RKO (cell line): ENCODE data around the gene SDC3.
A peak's percentile ranks its signal among the peaks of the same experiment; 100 is the strongest.

Source experiments
- DNase-seq: peaks from one replicate; pipeline ENCODE4 v3.0.0-alpha.2; 2016; ENCODE audit warnings: low spot score

Gene SDC3

DNA sequence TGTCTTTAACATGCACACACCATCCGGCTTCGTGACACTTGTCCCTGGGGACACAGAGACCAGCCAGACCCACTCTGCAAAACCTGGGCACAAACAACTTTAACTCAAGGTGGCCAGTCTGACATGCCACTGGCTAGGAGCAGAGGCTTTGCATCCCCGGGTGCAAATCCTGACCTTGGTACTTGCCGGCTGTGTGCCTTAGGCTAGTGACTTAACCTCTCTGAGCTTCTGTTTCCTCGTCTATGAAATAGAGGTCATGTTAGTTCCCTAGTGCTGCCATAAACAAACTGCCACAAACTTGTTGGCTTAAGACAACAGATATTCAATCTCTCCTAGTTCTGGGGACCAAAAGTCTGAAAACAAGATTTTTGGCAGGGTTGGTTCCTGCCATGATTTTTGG lies 60.4 kb downstream of the SDC3 start:
- DNase-seq: no peak

DNA sequence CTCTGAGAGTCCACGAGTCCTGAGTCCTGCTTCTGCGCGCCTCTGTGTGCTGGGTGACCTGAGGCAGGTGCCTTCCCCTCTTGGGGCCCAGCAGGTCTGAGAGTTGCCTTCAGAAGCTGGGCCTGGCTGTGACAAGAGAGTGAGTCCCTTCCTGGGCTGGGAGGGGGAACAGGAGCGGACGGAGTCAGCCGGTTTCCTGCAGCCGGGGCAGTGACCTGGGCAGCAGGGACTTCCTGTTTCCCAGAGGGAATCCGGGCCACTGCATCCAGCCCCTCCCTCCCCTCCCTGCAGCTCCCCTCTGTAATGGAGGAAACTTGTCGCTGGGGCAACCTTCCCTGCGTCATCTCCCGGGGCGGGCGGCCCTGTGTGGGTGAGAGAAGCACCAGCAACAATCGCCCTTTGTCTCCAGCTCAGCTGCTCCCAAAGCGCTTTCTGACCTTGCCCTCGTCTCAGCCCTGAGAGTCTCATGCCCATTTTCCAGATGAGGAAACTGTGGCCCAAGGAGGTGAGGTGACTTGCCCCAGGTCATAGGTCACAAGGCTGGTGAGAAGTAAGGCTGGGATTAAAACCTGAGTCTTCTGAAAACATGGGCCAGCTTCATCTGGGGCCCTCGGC lies 61.1 kb downstream of the SDC3 start:
- DNase-seq: peak; percentile 20

DNA sequence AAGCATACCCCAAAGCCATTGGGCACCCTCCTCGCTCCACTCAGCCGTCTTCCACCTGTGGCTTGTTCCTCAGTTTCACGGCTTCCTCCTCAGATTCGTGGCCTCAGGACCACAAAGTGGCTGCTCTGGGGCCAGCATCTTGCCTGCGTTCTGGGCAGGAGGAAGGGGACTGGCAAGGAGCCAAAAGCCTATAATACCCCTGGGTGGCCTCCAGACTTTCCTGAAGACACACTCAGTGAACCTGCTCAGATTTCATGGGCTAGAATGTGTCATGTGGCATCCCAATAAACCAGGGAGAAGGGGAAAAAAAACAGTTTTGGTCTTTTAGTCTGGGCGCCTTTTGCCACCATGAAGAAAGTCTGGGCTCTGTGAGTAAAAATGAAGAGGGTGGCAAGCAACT lies 62.0 kb downstream of the SDC3 start:
- no peak for DNase-seq

DNA sequence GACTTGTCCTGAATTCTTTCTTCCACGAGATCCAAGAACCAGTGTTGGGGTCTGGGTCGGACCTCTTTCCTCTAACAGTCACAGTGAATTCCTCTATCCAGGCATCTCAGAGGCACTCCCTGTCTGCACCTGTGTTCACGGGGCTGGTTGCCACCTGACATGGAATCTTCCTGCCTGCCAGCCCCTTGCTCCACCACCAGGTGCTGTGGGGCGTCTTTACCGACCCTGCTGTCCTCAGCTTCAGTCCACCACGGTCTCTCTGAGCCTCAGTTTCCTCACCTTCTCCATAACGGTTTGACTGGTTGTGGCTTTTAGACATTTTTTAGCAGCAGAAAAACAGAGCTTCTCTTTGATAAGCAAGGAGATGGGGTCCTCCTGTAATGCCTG lies 62.7 kb downstream of the SDC3 start:
- DNase-seq: no peak

DNA sequence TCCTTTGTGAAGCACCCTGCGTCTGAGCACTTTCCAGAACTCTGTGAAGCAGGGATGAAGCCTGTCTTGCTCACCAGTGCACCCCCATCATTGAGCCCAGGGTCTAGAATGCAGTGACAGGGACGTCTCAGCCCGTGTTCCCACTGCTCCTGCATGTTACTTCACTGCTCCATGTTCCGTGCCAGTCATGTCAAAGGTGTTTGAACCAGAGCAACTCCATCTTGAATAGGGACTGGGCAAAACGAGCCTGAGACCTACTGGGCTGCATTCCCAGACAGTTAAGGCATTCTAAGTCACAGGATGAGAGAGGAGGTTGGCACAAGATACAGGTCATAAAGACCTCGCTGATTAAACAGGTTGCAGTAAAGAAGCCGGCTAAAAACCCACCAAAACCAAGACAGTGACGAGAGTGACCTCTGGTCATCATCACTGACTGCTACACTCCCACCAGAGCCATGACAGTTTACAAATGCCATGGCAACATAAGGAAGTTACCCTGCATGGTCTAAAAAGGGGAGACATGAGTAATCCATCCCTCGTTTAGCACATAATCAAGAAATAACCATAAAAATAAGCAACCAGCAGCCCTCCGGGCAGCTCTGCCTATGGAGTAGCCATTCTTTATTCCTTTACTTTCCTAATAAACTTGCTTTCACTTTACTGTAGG lies 63.2 kb downstream of the SDC3 start:
- DNase-seq: no peak

DNA sequence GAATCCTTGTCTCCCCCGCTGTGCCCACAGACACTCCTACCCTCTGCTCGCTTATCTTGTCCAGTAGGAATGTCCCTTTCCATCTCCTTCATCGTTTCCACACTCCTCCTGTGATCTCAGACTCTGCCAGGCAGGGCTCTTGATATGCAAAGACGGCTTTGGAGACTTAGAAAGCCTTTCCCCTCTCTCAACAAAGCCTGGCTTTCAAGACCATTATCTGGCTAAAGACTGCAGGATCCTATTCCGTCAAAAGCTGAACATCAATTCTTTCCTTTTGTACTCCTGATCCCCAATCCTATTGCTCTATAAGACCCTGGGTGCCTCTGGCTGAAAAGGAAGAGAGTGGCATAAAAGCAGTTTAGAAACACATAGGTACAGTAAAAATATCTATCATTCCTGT lies 63.9 kb downstream of the SDC3 start:
- DNase-seq: no peak

DNA sequence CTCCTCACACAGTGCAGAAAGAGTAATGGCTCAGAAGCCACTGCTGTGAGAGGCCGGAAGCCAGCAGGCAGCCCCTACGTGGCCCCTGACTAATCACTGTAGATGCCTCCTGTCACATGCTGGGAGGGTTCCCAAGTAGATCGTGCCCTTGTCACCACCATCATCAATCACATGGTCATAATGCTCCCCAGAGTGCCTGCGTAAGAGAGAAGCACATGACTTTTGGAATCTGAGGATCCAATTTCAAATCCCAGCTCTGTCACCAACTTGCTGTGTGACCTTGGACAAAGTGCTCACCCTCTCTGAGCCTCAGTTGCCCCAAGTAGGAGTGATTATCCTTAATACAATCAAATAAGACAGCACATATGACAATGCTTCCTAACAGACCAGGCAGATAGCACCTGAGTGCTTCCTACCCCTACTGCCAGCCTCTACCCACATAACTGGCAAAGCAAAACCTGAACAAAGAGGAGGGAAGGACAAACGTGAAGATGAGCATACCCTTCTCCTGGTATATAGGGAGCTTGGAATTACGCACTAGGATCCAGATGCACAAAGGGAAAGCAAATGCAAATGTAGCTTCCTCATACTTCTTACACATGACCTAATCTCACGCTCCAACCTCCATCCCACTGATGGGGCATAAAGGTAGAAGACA lies 65.7 kb downstream of the SDC3 start:
- peak; percentile 11 for DNase-seq

DNA sequence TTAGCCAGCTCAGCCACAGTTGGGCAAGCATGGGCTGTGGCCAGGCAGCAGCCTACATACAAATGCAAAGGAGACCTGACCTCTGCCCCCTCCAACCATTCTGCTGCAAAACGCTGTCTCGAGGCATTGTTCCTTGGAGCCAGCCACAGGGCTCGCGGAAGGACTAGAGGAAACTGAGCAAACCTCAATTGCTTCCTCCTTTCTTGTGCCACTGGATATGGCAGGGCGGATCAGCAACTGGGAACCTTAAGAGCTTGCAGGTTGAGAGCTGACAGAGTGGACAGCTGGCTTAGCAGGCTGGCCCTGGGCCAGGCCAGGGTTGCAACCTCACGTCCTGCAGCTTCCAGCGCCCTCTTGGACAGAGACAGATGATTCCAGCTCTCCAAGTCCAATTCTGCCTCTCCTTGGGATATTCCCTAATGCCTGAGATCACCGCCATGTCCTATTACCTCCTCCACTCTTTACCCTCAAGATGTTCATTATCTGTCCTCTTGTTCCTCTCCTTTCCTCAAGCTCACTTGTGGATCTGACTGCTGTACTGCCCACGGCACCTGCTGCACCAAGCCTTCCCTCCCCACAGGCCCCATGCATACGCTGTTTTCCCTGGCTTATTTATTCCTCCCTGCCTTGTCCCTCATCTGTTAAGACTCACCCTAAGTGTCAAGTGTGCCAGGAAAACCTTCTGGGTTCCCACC lies 67.5 kb downstream of the SDC3 start:
- no peak for DNase-seq

DNA sequence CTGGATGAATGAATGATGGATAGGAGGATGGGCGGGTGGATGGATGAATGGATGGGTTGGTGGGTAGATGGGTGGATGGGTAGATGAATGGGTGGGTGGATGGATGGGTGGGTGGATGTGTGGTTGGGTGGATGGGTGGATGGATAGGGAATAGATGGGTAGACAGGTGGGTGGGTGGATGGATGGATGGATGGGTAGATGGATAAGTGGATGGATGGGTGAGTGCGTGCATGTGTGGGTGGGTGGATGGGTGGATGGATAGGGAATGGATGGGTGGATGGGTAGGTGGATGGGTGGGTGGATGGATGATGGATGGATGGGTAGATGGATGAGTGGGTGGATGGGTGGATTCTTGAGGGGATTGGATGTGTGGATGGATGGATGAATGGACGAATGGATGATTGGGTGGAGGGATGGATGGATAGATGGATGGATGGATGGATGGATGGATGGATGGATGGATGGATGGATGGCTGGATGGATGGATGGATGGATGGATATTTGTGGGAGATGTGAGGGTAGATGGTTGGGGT lies 68.7 kb downstream of the SDC3 start:
- no peak for DNase-seq

DNA sequence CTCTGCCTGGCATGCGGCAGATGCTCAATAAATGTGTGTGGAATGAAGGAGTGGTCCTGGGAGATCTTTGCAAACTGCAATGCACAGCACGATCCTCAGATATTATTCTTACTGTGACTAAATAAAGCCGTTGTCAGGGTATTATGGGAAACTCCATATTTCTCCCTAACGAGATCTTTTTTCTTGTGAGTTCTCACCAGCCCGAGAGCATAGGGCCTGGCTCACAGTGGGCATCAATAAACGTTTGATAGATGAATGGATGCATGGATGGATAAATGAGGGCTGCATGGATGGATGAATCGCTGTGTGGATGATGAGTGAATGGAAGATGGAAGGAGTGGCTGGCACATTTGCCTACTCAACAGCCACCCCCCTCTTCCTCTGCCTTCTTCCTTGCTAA lies 69.6 kb downstream of the SDC3 start:
- DNase-seq: no peak

DNA sequence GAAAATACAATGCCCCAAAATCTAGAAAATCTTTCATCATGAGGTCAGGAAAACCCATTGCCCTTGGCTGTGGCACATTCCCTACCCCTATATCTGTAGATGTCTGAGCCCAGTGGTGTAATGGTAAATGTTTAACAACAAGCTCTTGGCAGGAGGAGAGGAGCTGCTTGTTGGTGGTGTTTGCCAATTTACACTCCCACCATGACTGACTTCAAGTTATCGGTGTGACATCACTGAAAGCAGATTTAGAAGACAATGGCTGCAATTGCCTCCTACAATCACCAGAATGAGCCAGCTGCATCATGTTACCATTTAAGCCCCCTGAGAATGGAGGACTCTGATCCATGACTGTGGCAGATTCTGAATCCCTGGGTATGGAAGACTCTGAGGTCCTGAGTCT lies 70.9 kb downstream of the SDC3 start:
- no peak for DNase-seq

DNA sequence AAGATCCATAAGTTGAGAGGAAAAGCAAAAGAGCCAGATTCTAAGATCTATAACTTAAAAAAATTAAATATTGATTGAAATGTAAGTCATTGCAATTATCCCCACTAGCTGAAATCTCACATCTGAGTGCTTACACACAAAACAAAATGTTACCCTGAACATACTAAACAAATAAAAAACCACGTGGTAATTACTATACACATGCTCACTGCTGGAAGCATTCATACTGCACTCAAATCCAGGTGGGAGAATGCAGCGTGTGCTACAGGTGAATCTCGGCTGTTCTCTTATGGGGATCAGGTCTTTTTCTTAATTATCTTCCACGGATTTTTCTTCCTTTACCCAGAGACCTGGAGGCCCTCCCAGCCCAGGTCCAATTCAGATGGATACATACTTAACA lies 74.3 kb downstream of the SDC3 start:
- no peak for DNase-seq

DNA sequence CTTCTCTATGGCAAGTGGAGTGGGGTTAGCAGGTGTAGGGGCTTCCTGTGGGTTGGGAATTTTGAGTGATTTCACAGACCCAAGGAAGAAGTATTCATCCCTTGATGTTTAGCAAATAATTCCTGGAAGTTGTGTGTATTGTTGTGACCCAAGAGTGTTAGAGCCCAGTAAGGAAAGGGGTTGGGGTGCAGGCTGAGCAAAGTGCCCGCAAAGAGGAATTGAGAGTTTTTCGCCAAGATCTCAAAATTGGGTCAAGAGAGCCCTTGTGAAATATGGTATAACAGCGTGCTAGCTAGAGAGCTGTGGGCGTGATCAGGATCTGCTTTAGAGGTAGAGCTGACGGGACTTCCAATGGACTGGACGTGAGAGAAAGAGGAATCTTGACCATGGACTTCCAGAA lies 78.0 kb downstream of the SDC3 start:
- DNase-seq: no peak

DNA sequence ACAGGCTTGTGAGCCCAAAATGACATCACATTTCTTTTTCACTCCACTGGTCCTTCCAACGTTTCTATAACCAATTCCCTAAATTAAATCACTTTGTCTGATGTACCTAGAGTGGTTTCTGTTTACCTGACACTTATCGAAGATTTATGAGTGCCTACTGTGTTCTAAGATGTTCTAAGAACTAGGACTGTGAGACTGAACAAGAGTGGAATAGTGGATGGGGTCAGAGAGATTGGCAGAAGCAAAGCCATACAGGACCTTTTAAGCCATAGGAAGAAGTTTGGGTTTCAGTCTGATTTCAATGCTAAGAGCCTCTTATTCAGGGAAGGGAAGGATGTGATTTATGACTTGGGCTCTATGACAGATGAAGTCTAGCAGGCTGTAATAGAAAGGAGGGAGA lies 78.7 kb downstream of the SDC3 start:
- DNase-seq: no peak

DNA sequence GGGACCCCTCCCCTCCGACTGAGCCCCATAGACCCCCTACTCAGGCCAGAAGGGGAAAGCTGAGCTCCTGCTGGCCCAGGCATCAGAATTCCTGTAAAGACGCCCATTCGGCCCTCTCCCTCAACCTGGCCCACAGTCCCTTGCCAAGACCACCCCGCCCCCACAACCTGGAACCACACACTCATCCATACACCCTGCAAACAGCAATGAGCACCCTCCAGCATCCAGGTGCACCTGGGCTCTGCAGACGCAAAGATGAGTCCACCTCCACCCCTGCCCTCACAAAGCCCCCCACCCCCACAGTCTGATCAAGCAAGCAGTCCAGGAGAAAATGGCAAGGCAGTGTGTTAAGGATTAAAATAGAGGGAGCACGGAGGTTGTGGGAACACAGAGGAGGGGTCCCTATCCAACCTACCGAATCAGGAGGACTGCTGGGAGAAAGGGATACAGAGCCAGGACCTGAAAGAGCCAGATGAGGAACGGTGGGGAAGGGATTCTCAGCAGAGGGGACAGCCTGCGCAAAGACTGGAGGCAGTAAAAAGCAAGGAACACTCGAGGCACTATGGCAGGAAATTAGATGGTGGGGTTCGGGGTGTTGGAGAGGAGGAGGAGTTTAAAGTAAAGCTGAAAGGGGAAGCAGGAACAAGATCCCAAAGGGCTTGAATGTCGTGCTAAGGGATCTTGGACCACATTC lies 83.7 kb downstream of the SDC3 start:
- no peak for DNase-seq

DNA sequence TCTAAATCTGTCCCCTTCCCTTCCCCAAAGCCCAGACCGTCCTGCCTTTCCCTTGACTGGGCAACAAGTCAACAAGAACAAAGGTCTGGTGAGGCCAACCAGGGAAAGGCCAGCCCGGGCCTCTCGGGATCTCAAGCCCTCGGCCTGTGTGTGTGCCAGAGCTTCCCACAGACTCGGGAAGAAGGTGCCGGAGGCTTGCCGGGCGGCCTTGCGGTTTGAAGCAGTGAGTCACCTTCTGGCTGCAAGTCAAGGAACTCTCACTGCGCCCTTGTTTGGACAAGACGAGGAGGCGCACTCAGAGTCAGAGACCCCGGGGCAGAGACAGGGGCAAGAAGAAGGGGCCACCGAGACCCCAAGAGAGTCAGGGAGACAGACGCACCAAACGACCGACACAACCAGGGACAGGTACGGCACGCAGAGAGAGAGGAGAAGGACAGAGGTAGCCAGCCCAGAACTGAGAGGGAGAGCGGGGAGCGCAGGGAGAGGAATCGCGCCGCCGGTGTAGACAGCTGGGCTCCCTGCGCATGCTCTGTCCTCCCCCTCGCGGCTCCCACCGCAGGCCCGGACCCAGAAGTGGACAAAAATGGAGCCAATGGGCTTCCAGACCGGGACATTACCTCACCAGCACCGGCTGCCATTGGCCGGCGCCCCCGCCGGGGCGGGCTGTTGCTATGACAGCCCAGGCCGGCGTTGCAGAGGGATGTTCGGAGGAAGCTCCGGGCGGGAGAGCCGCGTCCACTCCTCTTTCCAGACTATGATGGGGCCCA lies 84.4 kb downstream of the SDC3 start:
- DNase-seq: peak; percentile 95

DNA sequence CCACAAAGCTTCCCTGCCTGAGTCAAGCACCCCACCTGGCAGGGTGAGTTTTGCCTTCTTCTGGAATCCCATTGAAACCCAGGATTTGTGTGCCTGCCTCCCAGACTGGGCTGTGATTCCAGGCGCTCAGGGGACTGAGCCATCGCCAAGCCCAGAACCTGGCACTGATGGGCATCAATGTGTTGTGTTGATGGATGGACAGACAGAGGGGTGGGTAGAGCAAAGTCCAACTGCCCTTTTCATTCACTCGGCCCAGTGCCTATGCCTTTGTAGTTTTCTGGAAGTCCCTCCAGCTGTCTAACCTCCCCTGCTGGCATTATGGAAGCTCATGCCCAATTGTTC lies 85.0 kb downstream of the SDC3 start:
- DNase-seq: no peak

DNA sequence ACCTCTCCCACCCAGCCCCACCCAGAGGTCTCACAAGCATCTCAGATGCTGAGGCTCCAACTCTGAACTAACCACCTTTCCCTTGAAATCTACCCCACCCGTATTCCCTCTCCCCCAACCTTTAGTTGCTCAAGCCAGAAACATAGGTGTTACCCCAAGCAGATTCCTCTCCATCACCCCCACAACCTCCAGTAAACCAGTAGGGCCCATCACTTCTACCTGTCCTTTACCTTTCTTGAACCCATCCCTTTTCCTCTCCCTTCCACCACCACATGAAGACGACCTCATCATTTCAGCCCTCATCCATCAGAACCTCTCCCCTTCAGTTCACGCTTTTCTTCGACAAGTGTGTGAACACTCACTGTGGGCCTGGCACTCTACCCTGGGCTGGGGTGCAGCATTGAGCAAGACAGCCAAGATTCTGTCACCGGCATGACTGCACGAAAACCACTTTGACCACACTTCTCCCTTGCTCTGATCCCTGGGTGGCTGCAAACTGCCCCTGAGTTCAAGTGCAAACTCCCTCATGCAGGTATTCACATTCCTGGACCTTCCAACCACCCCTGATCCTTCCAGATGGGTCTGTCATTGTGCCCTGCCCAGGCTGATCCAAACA lies 85.5 kb downstream of the SDC3 start:
- no peak for DNase-seq

DNA sequence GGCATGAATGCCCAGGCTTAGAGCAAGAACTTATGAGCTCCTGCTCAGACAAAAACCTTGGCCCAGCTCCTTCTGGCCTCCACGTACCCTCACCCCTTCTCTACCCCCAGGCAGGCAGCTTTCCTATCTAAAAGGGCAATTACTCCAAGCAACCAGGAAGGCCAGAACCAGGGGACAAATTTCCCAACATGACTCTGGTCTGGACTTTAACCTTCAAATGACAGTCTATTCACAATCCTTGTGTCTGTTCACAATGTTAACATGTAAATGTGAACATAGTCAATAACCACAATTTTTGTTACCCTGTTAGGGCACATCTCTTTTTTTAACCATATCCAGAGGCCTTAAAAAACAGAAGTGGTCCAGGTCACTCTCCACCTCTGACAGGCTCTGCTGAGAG lies 86.6 kb downstream of the SDC3 start:
- no peak for DNase-seq

DNA sequence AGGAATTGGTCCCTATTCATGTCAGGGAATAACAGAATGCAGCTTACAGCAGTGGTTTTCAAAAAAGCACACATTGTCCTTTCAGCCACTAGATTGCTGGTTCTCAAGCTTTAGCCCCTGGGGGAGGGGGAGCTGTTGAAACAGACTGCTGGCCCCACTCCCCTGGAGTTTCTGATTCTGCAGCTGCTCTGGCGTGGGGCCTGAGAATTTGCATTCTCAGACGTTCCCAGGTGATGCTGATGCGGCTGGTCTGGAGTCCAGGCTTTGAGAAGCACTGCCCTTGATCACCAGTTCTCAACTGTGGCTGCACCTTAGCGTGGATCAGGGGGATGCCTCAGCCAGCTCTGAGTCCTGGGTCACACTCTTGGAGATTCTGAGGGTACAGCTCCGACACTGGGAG lies 88.3 kb downstream of the SDC3 start:
- DNase-seq: no peak
